ENCODE data around the gene RAI14. TPM values are rescaled to one million over a fixed set of nuclear protein-coding genes. Genes with fewer than 3 reads are reported as not detected.
"Not testable (repeated sequence)": the region's sequence is repeated elsewhere in the genome, so short reads cannot be mapped to it uniquely, and the experiment has no call there.

Gene RAI14
- total and polyA plus RNA-seq, 2 experiments from 2014 or later: 42.2 to 49.6 TPM

DNA sequence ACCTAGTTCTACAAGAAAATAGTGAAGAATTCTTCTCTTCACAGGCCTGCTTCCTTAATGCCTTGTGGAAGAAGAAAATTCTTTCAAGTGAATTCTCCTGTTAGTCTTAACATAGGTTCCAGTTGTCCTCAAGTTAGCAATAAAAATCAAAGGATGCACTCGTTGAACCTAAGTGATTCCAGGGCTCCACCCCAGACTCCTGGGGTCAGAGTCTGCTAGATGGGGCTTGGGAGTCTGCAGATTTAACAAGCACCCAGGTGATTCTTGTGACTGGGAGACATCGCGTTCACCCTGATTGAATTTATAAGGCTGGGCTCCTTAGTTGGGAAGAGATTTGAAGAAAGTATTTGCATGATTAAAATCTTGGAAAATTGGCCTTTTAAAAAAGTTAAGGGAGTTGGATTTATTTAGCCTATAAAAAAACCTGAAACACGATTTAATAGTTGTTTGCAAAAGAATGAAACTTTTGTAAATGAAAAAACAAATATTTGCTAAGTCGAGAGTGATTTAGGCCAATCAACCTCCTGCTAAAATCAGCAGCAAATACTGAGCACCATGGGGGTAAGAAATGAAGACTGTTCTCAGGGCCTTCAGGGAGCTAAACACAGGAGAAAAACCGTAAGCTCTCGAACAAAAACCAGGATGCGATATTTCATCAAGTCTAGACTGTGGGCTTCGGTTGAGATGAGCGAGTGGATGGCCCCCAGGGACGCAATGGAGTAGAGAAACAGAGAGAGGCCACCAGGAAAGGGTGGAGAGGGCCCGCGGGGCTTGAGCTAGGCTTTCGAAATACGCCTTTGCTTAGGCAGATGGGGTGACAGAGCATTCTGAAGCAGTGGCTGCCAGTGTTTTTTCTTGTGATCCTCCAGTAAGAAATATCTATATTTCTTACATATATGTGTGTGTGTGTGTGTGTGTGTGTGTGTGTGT is 95.9 kb downstream of the RAI14 start:
- Histone ChIP-seq H3K4me1 (ENCODE audit: insufficient read depth) (peaks cover 33% of the 10 kb centered on the region), H3K9me3 (ENCODE audit: low read depth) (no peaks in the 10 kb centered on the region), H3K4me3 (no peak overlapping the region), H3K27ac (no peak overlapping the region), H3K4me2 (no peak overlapping the region), H2AFZ (no peak overlapping the region), H3K27me3 (no peaks in the 10 kb centered on the region), H3K9me2 (replicated peaks; ENCODE audit: insufficient read depth) (no peaks in the 10 kb centered on the region), H3K79me2 (peaks cover 32% of the 10 kb centered on the region), H4K20me1 (ENCODE audit: insufficient read depth, poor library complexity, severe bottlenecking) (no peaks in the 10 kb centered on the region), H3K36me3 (replicated peaks; ENCODE audit: insufficient read depth, low read depth) (no peaks in the 10 kb centered on the region)
- WGBS (ENCODE audit: low lambda C conversion rate, missing lambda C conversion rate): 87% methylated on average over 14 of the region's 15 CpGs
- TF ChIP-seq EZH2 (IDR thresholded peaks at IDR 0.05; ENCODE audit: borderline replicate concordance) (no peak), EZH2phosphoT487 (IDR thresholded peaks at IDR 0.05; ENCODE audit: low read depth, severe bottlenecking, unreplicated experiment) (no peak)
- TF ChIP-seq, protein P1, sequence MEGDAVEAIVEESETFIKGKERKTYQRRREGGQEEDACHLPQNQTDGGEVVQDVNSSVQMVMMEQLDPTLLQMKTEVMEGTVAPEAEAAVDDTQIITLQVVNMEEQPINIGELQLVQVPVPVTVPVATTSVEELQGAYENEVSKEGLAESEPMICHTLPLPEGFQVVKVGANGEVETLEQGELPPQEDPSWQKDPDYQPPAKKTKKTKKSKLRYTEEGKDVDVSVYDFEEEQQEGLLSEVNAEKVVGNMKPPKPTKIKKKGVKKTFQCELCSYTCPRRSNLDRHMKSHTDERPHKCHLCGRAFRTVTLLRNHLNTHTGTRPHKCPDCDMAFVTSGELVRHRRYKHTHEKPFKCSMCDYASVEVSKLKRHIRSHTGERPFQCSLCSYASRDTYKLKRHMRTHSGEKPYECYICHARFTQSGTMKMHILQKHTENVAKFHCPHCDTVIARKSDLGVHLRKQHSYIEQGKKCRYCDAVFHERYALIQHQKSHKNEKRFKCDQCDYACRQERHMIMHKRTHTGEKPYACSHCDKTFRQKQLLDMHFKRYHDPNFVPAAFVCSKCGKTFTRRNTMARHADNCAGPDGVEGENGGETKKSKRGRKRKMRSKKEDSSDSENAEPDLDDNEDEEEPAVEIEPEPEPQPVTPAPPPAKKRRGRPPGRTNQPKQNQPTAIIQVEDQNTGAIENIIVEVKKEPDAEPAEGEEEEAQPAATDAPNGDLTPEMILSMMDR (IDR thresholded peaks at IDR 0.05; ENCODE audit: poor library complexity): no peak
- no peak for DNase-seq (ENCODE audit: low spot score)

DNA sequence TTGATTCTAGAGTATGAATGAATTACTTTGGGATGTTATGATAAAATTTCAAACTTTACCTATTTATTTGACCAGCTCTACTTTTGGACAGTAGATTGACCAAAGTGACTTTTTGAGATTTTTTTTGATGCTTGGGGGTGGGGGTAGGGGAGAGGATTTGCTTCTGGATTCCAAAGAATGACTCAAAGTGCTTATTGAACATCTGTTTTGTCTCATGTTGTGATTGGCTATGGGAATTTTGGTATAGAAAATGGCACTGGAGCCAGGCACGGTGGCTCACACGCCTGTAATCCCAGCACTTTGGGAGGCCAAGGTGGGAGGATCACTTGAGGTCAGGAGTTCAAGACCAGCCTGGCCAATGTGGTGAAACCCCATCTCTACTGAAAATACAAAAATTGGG is 97.1 kb downstream of the RAI14 start:
- H3K27me3 ChIP-seq; H4K20me1 ChIP-seq (ENCODE audit: insufficient read depth, poor library complexity, severe bottlenecking); H3K27ac ChIP-seq; H3K36me3 ChIP-seq (replicated peaks; ENCODE audit: insufficient read depth, low read depth); DNase-seq (ENCODE audit: low spot score); H3K9me3 ChIP-seq (ENCODE audit: low read depth); H2AFZ ChIP-seq; H3K4me2 ChIP-seq; H3K9me2 ChIP-seq (replicated peaks; ENCODE audit: insufficient read depth); H3K4me3 ChIP-seq: not testable (repeated sequence)
- H3K4me1 ChIP-seq (ENCODE audit: insufficient read depth): peaks cover 33% of the 10 kb centered on the region
- peaks cover 28% of the 10 kb centered on the region for H3K79me2 ChIP-seq
- 79% methylated on average over 2 of the region's 2 CpGs for WGBS (ENCODE audit: low lambda C conversion rate, missing lambda C conversion rate)

DNA sequence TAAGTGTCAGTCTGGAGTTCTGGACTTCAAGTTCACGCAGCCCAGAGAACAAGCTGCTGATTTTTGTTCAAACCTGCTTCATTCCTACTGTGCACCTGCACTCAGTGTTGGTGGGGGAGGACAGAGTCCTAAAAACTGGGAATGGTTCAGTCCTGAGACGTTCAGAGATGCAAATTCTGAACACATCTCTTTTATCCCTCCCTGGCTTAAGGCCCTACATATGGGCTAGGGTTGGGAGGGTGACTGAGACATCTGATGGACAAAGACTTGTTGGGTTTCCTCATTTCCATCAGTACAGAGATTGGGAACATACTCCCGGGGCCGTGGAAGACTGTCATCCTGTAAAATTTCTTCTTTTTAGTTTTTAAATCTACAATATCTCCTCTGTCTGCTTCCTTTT is 99.8 kb downstream of the RAI14 start:
- H2AFZ ChIP-seq: no peak overlapping the region
- no peak for TF ChIP-seq EZH2phosphoT487 (IDR thresholded peaks at IDR 0.05; ENCODE audit: low read depth, severe bottlenecking, unreplicated experiment)
- TF ChIP-seq, protein P1 (IDR thresholded peaks at IDR 0.05; ENCODE audit: poor library complexity): no peak
- no peak for TF ChIP-seq EZH2 (IDR thresholded peaks at IDR 0.05; ENCODE audit: borderline replicate concordance)
- H3K27ac ChIP-seq: peak overlapping the region; percentile 72
- H3K27me3 ChIP-seq: no peaks in the 10 kb centered on the region
- no peaks in the 10 kb centered on the region for H4K20me1 ChIP-seq (ENCODE audit: insufficient read depth, poor library complexity, severe bottlenecking)
- H3K4me1 ChIP-seq (ENCODE audit: insufficient read depth): peaks cover 16% of the 10 kb centered on the region
- no peak overlapping the region for H3K4me2 ChIP-seq
- no peaks in the 10 kb centered on the region for H3K9me2 ChIP-seq (replicated peaks; ENCODE audit: insufficient read depth)
- DNase-seq (ENCODE audit: low spot score): no peak
- H3K79me2 ChIP-seq: peaks cover 22% of the 10 kb centered on the region
- WGBS (ENCODE audit: low lambda C conversion rate, missing lambda C conversion rate): 73% methylated on average over 4 of the region's 4 CpGs
- H3K4me3 ChIP-seq: no peak overlapping the region
- H3K36me3 ChIP-seq (replicated peaks; ENCODE audit: insufficient read depth, low read depth): no peaks in the 10 kb centered on the region
- H3K9me3 ChIP-seq (ENCODE audit: low read depth): no peaks in the 10 kb centered on the region

DNA sequence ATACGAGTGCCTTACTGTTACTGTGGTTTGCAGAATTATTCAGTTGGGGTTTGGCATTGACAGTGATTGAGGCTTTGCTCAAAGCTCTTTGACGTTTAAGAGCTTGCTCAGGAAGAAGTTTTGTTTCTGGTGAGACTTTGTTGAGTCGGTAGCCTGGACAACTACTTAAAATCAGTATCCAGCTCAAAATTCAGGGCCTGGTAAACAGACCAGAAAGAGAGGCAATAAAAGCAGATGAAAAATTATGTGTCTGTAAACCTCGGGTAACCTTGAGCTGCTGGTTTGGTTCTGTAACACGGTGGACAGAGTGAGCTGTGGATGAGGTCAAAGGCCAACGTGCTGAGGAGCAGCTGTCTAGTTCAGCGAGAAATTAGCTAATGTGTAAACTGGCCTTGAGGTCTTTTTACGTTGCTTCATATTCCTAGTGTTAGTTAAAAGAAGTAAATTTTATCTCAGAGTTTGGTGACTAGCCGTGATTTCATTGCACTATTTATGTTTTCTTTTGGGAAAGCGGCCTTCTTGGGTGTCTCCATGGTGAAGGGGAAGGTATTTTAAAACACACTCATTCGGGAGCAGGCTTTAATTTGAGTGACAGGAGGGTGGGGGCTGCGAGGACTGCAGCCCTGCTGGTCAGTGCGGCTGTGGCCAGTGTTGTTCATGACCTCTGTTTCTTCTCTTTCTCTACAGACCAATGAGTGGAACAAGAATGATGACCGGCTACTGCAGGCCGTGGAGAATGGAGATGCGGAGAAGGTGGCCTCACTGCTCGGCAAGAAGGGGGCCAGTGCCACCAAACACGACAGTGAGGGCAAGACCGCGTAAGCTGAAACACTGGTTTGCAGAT is 100.9 kb downstream of the RAI14 start:
- Histone ChIP-seq H3K4me3 (no peak overlapping the region), H3K9me3 (ENCODE audit: low read depth) (no peaks in the 10 kb centered on the region), H3K27me3 (no peaks in the 10 kb centered on the region), H3K27ac (peak overlapping the region; percentile 72), H3K79me2 (peaks cover 23% of the 10 kb centered on the region), H3K4me1 (ENCODE audit: insufficient read depth) (peaks cover 10% of the 10 kb centered on the region), H2AFZ (no peak overlapping the region), H3K4me2 (peak overlapping the region; percentile 57), H3K36me3 (replicated peaks; ENCODE audit: insufficient read depth, low read depth) (no peaks in the 10 kb centered on the region), H4K20me1 (ENCODE audit: insufficient read depth, poor library complexity, severe bottlenecking) (no peaks in the 10 kb centered on the region), H3K9me2 (replicated peaks; ENCODE audit: insufficient read depth) (no peaks in the 10 kb centered on the region)
- 53% methylated on average over 20 of the region's 20 CpGs for WGBS (ENCODE audit: low lambda C conversion rate, missing lambda C conversion rate)
- DNase-seq (ENCODE audit: low spot score): peak; percentile 61
- TF ChIP-seq, protein P1 (IDR thresholded peaks at IDR 0.05; ENCODE audit: poor library complexity): no peak
- TF ChIP-seq EZH2phosphoT487 (IDR thresholded peaks at IDR 0.05; ENCODE audit: low read depth, severe bottlenecking, unreplicated experiment) (no peak), EZH2 (IDR thresholded peaks at IDR 0.05; ENCODE audit: borderline replicate concordance) (no peak)
